Stimulated activated CD4-positive, alpha-beta T cell treated with anti-CD3 and anti-CD28 coated beads, Interleukin-4, amount 100 ng/mL, for 48 hours (primary cell): ENCODE results near the gene VSX2.

Experiments
- DNase-seq, 2 donors: peaks; one replicate each; pipeline ENCODE4 v3.0.0-alpha.2; 2020; ENCODE audit warnings: low read depth in 2 of 2

The VSX2 gene

GRCh38 chr14:74221741-74222140 is 17.5 kb upstream of the VSX2 start:
- no peak for DNase-seq

DNA sequence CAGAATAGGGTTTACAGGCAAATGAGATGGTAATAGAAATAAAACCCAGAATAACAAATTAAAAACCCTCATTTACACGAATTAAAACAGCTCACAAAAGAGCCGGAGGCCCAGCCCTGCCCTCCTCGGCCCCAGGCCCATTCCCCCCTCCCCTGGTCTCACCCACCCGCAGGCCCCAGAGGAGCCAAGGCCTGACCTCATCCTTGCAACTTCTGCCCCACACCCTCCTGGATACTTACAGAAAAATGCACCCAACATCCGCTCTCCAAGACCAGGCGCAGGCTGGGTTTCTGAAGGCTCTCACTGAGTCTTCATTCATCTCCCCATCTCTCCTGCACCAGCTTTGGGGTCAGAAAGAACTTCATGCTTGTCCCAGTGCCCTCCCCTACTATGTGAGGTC is 16.2 kb upstream of the VSX2 start:
- no peak for DNase-seq

GRCh38 chr14:74231784-74232183 is 7.5 kb upstream of the VSX2 start:
- no peak for DNase-seq

GRCh38 chr14:74235017-74235416 is 4.2 kb upstream of the VSX2 start:
- no peak for DNase-seq

GRCh38 chr14:74237441-74237840 is 1.8 kb upstream of the VSX2 start:
- no peak for DNase-seq

DNA sequence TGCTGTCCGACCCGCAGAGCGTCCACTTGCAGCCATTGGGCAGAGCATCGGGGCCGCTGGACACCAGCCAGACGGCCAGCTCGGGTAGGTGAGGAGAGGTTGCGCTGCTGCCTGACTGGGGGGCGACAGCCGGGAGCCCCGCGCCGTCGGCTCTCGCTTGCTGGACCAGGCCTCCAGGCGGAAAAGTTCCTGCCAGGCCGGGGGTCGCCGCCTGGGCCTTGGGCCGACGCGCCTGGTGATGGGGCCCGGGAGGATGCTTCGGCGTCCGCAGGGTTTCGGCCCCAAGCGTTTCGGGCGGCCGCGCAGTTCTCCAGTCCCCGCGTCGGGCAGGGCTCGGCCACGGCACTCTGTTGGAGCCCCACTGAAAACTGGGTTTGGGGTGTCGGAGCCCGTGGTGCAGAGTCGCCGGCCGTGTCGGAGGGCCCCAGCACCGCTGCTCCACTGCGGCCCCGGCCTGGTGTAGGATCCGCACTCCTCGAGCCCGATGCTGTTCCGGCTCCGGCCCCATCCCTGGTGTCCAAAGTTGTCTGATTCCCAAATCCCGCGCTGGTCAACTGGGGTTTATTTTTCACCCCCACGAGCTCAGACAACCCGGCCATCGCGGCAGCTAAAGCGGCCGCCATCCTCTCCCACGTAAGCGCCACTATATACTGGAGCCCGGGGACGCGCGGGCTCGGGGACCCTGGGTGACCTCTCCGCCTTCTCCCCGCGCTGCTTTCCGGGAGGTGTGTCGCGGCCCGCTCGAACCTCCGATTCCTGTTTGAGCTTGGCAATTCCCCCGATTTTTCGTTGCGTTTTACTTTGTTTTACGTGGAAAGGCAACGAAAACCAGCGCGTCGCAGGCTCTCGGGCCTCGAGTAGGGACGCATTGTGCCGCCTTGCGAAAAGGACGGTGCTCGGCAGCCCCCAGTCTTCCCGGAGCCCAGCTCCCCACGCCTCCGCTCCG is 872 bp downstream of the VSX2 start:
- no peak for DNase-seq

DNA sequence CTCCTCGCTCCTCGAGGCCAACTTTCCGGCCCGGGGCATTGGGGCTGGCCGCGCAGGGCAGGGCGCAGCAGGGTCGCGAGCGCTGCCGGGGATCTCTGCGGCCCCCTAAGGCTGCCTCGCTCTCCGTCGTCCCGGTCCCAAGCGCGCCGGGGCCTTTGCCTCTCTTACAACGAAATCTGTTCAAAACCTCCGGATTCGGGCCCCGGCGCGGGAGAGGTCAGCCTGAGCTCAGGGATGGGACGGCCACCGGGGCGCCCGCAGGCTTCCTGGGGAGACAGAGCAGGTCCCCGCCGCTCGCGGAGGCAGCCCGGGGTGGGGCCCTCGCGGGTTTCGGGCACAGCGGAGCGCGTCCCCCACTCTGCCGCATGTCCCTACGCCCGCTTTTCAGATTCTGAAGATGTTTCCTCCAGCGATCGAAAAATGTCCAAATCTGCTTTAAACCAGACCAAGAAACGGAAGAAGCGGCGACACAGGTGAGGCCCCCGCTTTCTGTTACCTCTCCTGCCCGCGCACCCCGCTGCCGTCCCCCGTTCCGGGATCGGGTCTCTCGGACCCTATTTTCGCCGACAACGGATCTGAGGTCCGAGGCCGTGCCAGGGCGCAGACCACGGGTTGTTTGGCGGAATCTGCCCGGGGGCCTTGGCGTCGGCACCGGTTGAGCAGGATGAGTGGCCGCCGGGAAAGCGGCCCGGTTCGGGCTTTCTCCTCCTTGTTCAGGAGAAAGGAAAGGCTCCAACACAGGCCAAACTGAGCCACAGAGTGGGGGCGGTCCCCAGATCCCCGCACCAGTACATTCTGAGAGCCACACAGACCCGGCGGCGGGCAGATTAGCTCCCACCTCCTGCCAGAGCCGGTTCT is 1.8 kb downstream of the VSX2 start:
- no peak for DNase-seq

DNA sequence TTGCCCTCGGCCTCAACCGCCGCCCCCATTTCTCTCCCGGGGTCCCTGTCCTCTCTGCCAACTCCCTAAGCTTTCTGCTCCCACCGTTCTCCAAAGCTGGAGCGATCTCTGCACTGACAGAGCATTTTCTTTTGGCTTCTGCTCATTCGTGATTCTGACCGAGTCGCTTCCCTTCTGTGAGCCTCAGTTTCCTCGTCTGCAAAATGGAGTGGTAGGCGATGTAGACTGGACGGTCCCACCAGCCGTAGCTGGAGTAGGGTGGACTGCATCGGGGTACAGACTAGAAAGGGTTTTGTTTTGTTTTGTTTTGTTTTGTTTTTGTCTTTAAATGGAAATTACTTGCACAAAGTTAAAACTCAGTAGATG is 2.4 kb downstream of the VSX2 start:
- no peak for DNase-seq

GRCh38 chr14:74242021-74242779 is 3.0 kb downstream of the VSX2 start:
- no peak for DNase-seq

- no peak for DNase-seq
Observed at GRCh38 chr14:74242780-74243042, 3.5 kb downstream of the VSX2 start.

- DNase-seq, result no peak
Observed at GRCh38 chr14:74243051-74243450, 3.8 kb downstream of the VSX2 start.

DNA sequence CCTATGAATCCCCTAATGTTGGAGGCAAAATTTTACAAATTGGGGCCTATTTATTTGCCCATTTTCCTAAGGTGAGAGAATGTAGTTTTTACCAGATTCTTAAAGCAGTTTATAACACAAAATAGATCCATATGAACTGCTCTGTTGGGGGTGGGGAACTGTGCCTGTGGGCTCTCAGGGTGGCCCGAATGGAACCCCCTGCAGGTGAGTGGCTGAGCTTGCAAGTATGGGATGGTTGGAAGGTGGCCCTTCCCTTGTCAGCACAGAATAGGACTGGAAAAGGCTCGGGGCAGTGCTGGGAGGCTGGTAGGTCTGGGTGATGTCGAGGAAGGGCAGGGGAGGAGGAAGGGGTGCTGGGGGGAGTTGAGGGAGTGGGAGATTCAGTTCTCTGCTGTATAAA is 4.9 kb downstream of the VSX2 start:
- DNase-seq, result no peak

DNA sequence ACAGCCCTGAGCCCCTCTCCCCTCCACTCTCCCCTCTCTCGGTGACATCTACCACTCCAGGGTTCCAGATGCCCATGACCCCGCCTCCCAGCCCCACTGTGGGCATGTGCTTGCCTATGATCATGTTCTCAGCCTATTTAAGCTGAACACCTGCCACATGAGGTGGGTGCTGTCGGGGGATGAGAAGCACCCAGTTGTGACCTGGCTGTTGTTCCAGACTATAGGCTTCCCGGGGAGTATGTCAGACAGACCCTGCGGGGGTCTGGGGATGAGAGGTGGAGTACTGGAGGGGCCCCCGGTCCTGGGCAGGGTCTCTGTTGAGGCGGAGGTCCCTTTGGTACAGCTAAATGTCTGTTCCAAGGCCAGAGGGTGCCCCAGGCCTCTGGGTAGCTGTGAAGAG is 6.0 kb downstream of the VSX2 start:
- DNase-seq, result no peak

DNA sequence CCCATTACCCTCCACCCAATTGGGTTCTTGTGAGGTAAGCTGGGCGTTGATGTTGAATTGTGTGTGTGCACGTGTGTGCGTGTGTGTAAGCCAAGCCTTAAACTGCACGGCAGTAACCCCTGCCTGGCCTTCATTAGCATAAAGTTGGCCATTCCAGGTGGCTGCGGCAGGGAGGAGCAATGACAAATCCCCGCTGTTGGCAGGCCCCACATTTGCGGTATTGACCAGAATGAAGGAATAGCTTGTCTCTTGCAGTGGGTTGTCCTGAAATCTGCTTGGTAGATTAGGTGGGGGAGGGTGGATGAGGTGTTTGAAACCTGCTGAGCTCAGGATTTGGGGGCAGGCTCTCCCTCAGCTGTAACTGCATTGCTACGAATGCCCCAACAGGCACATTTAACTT is 7.3 kb downstream of the VSX2 start:
- DNase-seq, result no peak

DNA sequence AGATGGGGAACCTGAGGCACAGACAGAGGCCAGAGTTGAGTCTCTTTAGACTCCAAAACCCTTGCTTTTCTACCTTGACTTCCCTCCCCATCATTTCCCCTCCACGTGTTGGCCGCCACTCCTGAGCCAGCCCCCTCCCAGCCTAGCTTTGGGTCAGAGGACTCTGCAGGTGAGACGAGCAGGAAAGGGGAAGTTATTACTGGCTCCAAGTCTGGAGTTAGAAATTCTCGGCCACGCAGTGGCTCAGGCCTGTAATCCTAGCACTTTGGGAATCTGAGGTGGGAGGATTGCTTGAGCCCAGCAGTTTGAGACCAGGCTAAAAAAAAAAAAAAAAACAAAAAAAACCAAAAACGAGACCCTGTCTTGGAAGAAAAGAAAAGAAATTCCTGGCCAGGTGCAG is 8.8 kb downstream of the VSX2 start:
- DNase-seq, result no peak

- no peak for DNase-seq
Observed at GRCh38 chr14:74249433-74250375, 10.5 kb downstream of the VSX2 start.

GRCh38 chr14:74255281-74255680 is 16.0 kb downstream of the VSX2 start:
- DNase-seq, result no peak

DNA sequence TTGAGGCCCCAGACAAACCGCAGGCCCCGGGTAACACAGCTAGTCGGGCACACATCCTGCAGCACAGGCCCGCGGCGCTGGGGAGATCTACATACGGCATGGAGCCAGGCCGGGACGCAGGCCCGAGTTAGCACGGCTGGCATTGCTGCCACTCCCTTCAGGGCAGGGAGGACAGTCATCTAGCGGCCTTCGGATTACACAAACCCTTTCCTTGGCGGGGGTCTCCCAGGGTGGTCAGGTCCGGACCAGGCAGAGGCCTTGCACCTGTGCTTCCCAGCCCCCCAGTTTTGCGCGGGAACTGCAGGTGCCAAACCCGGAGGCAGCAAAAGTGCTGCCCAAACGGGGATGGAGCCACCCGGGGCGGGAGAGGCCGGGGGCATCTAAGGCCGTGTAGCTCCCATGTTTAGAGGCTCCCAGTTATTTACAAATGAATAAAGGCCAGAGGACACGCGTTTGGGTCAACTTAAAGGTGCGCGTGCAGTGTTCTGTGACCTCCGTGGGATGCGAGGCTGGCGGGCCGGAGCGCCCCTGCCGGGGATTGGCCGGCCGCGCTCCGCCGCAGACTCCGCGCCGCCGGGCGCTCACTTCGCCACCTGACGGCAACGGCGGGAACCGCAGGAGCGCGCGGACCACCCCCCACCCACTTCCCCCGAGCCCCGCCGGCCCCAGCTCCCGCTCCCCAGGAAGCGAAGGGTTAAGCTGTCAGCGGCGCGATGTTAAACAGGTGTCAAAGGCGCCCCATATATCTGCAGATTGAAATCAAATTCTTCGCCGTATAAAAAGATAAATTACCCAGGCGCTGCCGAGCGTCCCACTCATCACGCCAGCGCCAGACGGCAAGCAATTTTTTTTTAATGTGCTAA is 18.1 kb downstream of the VSX2 start:
- peak; percentile 43 to 67 for DNase-seq

- DNase-seq, result no peak
Observed at GRCh38 chr14:74257941-74258763, 18.9 kb downstream of the VSX2 start.

- DNase-seq, result no peak
Observed at GRCh38 chr14:74258764-74259035, 19.5 kb downstream of the VSX2 start.
